OCI-LY7 (cell line): ENCODE measurements around the gene PGAP2. TPM values are rescaled to one million over a fixed set of nuclear protein-coding genes. Genes with fewer than 3 reads are reported as not detected.

ENCODE experiments used
- BruUV-seq: library from RNA; stranded (reverse); fragments of 400-500 nt; replicated peaks from 2 replicates; lab custom pipeline; 2021; lab: Mats Ljungman, UMichigan
- CTCF ChIA-PET: fragments of 300-600 bp; sonication (Branson Sonifier 250); formaldehyde crosslinking; loops from one replicate; lab custom pipeline; 2022; ENCODE audit warnings: antibody characterized with exemption; ENCODE audit not compliant: unreplicated experiment; lab: Charles Lee
- POLR2A ChIA-PET: fragments of 300-600 bp; sonication (Branson Sonifier 250); formaldehyde crosslinking; loops from one replicate; lab custom pipeline; 2022; ENCODE audit warnings: antibody characterized with exemption; lab: Charles Lee
- DNase-seq: peaks from one replicate; pipeline ENCODE4 v3.0.0-alpha.2; 2015; ENCODE audit warnings: low spot score
- H2AFZ ChIP-seq: fragments of 200-600 bp; sonication (generic), shearing (Covaris generic); 2 replicates; pipeline ENCODE4 v1.6.1; 2014; ENCODE audit warnings: mild to moderate bottlenecking, antibody characterized with exemption, low read length, moderate library complexity
- H3K27ac ChIP-seq: fragments of 200-600 bp; sonication (generic); 2 replicates; pipeline ENCODE4 v1.5.1; 2014; ENCODE audit warnings: mixed run types, low read depth, mild to moderate bottlenecking, moderate library complexity, low read length, inconsistent platforms; ENCODE audit not compliant: poor library complexity, severe bottlenecking
- H3K36me3 ChIP-seq: fragments of 200-600 bp; sonication (generic); 2 replicates; pipeline ENCODE4 v1.6.1; 2014; ENCODE audit warnings: mild to moderate bottlenecking, antibody characterized with exemption, low read length, moderate library complexity, mixed read lengths; ENCODE audit not compliant: insufficient read depth
- H3K4me1 ChIP-seq: fragments of 200-600 bp; sonication (generic); 2 replicates; pipeline ENCODE4 v1.5.1; 2014; ENCODE audit warnings: mild to moderate bottlenecking, low read length; ENCODE audit not compliant: insufficient read depth, poor library complexity, severe bottlenecking
- H3K4me2 ChIP-seq: fragments of 200-600 bp; sonication (generic); 2 replicates; pipeline ENCODE4 v1.6.1; 2014; ENCODE audit warnings: mild to moderate bottlenecking, low read length
- H3K4me3 ChIP-seq: fragments of 200-600 bp; sonication (generic); 2 replicates; pipeline ENCODE4 v1.5.1; 2014; ENCODE audit warnings: mild to moderate bottlenecking, low read depth, low read length; ENCODE audit not compliant: poor library complexity, severe bottlenecking
- H3K79me2 ChIP-seq: fragments of 200-600 bp; sonication (generic); 2 replicates; pipeline ENCODE4 v1.6.1; 2016; ENCODE audit warnings: low read depth, mild to moderate bottlenecking, low read length, moderate library complexity, mixed read lengths; ENCODE audit not compliant: insufficient read depth
- H3K9me2 ChIP-seq: fragments of 200-600 bp; sonication (generic); 2 replicates; pipeline ENCODE4 v1.6.1; 2016; ENCODE audit warnings: mild to moderate bottlenecking, low read length, mixed read lengths; ENCODE audit not compliant: insufficient read depth
- H3K9me3 ChIP-seq: fragments of 200-600 bp; sonication (generic); 2 replicates; pipeline ENCODE4 v1.6.1; 2014; ENCODE audit warnings: mild to moderate bottlenecking, mixed run types, low read length, mixed read lengths
- H4K20me1 ChIP-seq: fragments of 200-600 bp; sonication (generic); 2 replicates; pipeline ENCODE4 v1.6.1; 2014; ENCODE audit warnings: mild to moderate bottlenecking, antibody characterized with exemption, low read length, moderate library complexity, mixed read lengths; ENCODE audit not compliant: insufficient read depth
- CTCF ChIP-seq: fragments of 200-600 bp; sonication (generic); conservative IDR thresholded peaks from 2 replicates; pipeline ENCODE4 v1.5.1; 2014; ENCODE audit warnings: mild to moderate bottlenecking, antibody characterized with exemption, low read length, moderate library complexity, mixed read lengths
- EZH2phosphoT487 ChIP-seq: fragments of 200-600 bp; sonication (generic); IDR thresholded peaks from 2 replicates; pipeline ENCODE4 v1.6.1; 2018; ENCODE audit warnings: low read depth, borderline replicate concordance, mild to moderate bottlenecking, mixed run types, antibody characterized with exemption, low read length, moderate library complexity, mixed read lengths
- intact Hi-C: fragments of 100-400 bp; cut with micrococcal nuclease; formaldehyde crosslinking; loops from one replicate; pipeline ENCODE4 v1.10.0; 2022; ENCODE audit not compliant: unreplicated experiment
- total RNA-seq, 2 experiments: library from RNA; depleted of rRNA in 1 of 2; stranded (reverse); fragments of >200 nt in 1 of 2; shearing (Covaris generic) in 1 of 2; gene quantifications; 2 replicates each; pipeline ENCODE4 v1.2.3, GENCODE V29; 2014 to 2022

PGAP2 gene
- total RNA-seq, 2 experiments from 2014 or later = 23.9 to 44.0 TPM

GRCh38 chr11:3826721-3827120, 18.4 kb downstream of the PGAP2 start:
- H3K27ac ChIP-seq = no peak overlapping the region
- no peaks in the 10 kb centered on the region for H3K9me2 ChIP-seq
- no peak for DNase-seq
- H3K4me3 ChIP-seq = no peak overlapping the region
- no peaks in the 10 kb centered on the region for H3K4me1 ChIP-seq
- peaks cover 63% of the 10 kb centered on the region for H3K36me3 ChIP-seq
- BruUV-seq = no TSS peak
- intact Hi-C loops = no loop called here
- CTCF ChIA-PET = interaction anchor here (1.1 kb wide), 1 partner anchor 10 kb away, joined by 3 read pairs; no protein-coding TSS in a partner anchor
- H4K20me1 ChIP-seq = no peaks in the 10 kb centered on the region
- POLR2A ChIA-PET = no interaction called here
- no peak overlapping the region for H3K4me2 ChIP-seq
- H3K79me2 ChIP-seq = no peaks in the 10 kb centered on the region; the same call in 1 of the 2 replicates
- H2AFZ ChIP-seq = no peak overlapping the region
- TF ChIP-seq EZH2phosphoT487 (no peak), CTCF (no peak)
- no peaks in the 10 kb centered on the region for H3K9me3 ChIP-seq

- BruUV-seq = no TSS peak
- Histone ChIP-seq H4K20me1 (no peaks in the 10 kb centered on the region), H2AFZ (no peak overlapping the region), H3K4me3 (no peak overlapping the region), H3K9me3 (no peaks in the 10 kb centered on the region), H3K9me2 (no peaks in the 10 kb centered on the region), H3K27ac (no peak overlapping the region), H3K79me2 (no peaks in the 10 kb centered on the region; the same call in 1 of the 2 replicates), H3K36me3 (peaks cover 70% of the 10 kb centered on the region), H3K4me1 (no peaks in the 10 kb centered on the region), H3K4me2 (no peak overlapping the region)
- POLR2A ChIA-PET = interaction anchor here (0.8 kb wide), 1 partner anchor 10 kb away, joined by 3 read pairs; no protein-coding TSS in a partner anchor
- no peak for DNase-seq
- CTCF ChIA-PET = interaction anchor here (1.1 kb wide), 1 partner anchor 9 kb away, joined by 3 read pairs; no protein-coding TSS in a partner anchor
- TF ChIP-seq EZH2phosphoT487 (no peak), CTCF (no peak)
- intact Hi-C loops = no loop called here
Measured at GRCh38 chr11:3827434-3828186, 19.2 kb downstream of the PGAP2 start.

GRCh38 chr11:3830088-3830487, 21.7 kb downstream of the PGAP2 start:
- Histone ChIP-seq H3K36me3 (peaks cover 83% of the 10 kb centered on the region), H4K20me1 (no peaks in the 10 kb centered on the region), H3K4me1 (peaks cover 16% of the 10 kb centered on the region), H3K9me3 (no peaks in the 10 kb centered on the region), H3K27ac (no peak overlapping the region), H3K79me2 (peaks cover 21% of the 10 kb centered on the region; the same call in 1 of the 2 replicates), H3K4me2 (no peak overlapping the region), H2AFZ (no peak overlapping the region), H3K9me2 (no peaks in the 10 kb centered on the region), H3K4me3 (no peak overlapping the region)
- DNase-seq = no peak
- ChIA-PET CTCF (no interaction called here), POLR2A (interaction anchor here (0.6 to 1.2 kb wide), 2 partner anchors 11 to 20 kb away, joined by 3 read pairs; no protein-coding TSS in a partner anchor)
- no peak for TF ChIP-seq CTCF
- TF ChIP-seq EZH2phosphoT487 = no peak
- BruUV-seq = no TSS peak
- intact Hi-C loops = no loop called here
